Measurements from ENCODE around the gene XRCC3. TPM values are rescaled to one million over a fixed set of nuclear protein-coding genes. Genes with fewer than 3 reads are reported as not detected.

Gene XRCC3
- total RNA-seq, 1 donor from 2014 or later: 35.2 TPM

DNA sequence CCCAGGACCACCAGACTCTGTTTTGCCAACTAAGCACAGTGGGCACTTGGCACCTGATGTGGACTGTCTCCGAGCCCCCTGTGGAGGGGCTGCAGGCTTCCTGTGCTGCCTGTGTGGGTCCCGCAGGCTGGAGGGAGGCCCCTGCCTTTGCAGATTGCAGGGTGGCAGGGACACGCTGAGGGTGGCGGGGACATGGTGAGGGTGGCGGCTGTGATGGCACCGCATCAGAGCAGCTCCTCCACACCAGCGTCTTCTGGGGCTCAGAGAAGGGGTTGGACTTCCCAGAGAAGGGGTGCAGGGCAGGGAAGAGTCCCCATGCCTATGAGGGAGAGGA lies 8.5 kb upstream of the XRCC3 start:
- Mint-ChIP-seq H3K4me3 (no peak overlapping the region), H3K27me3 (no peaks in the 10 kb centered on the region), H3K27ac (no peak overlapping the region), H3K4me1 (ENCODE audit: unreplicated experiment) (peaks cover 17% of the 10 kb centered on the region), H3K36me3 (peaks cover 3% of the 10 kb centered on the region), H3K9me3 (no peaks in the 10 kb centered on the region)
- TF ChIP-seq, protein P1, sequence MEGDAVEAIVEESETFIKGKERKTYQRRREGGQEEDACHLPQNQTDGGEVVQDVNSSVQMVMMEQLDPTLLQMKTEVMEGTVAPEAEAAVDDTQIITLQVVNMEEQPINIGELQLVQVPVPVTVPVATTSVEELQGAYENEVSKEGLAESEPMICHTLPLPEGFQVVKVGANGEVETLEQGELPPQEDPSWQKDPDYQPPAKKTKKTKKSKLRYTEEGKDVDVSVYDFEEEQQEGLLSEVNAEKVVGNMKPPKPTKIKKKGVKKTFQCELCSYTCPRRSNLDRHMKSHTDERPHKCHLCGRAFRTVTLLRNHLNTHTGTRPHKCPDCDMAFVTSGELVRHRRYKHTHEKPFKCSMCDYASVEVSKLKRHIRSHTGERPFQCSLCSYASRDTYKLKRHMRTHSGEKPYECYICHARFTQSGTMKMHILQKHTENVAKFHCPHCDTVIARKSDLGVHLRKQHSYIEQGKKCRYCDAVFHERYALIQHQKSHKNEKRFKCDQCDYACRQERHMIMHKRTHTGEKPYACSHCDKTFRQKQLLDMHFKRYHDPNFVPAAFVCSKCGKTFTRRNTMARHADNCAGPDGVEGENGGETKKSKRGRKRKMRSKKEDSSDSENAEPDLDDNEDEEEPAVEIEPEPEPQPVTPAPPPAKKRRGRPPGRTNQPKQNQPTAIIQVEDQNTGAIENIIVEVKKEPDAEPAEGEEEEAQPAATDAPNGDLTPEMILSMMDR (conservative IDR thresholded peaks at IDR 0.05): no peak
- no peak for DNase-seq (ENCODE audit: extremely low spot score, unreplicated experiment)

DNA sequence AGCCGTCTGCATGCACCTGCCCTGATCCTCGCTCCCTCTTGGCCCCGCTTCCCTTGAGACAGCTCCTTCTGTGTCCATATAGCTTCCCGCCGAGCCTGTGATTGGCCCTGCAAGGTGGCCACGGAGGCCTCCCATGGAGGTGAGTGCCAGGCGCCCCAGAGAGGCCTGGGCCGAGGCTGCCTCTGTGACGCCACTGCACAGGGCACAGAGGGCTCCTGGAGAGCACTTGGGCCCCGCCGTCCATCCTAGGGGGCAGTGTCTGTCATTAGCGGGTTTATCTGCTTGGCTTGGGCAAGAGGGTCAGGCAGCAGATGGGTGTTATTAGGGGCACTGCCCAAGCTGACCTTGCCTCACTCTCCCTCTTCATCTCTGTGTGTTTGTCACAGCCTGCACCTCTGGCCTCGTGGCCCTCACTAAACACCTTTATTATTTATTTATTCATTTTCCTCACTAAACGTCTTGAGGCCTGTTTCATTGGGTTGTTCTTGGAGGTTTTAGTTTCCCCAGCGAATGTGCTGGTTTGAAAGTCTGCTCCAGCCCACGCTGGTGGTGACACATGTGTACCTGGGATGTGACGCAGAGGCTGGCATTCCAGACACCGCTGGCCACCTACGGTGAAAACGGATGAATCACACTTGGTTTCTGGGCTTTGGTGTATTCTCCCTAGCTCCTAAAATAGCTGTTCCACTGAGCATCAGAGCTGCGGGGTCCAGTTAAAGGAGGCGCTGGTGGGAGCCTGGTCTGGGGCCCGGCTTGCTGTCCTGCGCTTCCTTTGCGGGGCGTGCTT lies 6.3 kb upstream of the XRCC3 start:
- TF ChIP-seq, protein P1 (conservative IDR thresholded peaks at IDR 0.05): no peak
- H3K4me1 Mint-ChIP-seq (ENCODE audit: unreplicated experiment): peaks cover 36% of the 10 kb centered on the region

DNA sequence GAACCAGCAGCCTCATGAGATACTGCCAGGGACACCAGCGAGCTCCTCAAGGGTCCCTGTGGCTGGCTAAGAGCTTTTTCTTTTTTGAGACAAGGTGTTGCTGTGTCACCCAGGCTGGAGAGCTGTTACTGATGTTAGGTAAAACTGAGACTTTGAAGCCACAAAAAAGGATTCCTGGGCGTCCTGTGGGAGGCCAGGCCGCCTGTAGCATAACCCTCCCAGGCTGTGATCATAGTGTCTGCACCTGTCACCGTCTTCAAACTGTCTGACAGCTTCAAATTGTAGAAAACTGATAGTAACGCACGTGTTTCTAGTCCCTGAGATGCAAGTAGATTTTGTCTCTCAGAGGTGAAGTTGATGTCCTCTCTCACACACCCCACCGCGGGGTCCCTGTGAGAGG lies 4.5 kb upstream of the XRCC3 start:
- Mint-ChIP-seq H3K4me1 (ENCODE audit: unreplicated experiment) (peaks cover 40% of the 10 kb centered on the region), H3K36me3 (peaks cover 3% of the 10 kb centered on the region)

More for the DNA sequence above, 6.3 kb upstream of the XRCC3 start:
- Mint-ChIP-seq H3K36me3 (no peaks in the 10 kb centered on the region), H3K27me3 (no peaks in the 10 kb centered on the region), H3K27ac (no peak overlapping the region), H3K9me3 (no peaks in the 10 kb centered on the region), H3K4me3 (no peak overlapping the region)
- DNase-seq (ENCODE audit: extremely low spot score, unreplicated experiment): no peak

DNA sequence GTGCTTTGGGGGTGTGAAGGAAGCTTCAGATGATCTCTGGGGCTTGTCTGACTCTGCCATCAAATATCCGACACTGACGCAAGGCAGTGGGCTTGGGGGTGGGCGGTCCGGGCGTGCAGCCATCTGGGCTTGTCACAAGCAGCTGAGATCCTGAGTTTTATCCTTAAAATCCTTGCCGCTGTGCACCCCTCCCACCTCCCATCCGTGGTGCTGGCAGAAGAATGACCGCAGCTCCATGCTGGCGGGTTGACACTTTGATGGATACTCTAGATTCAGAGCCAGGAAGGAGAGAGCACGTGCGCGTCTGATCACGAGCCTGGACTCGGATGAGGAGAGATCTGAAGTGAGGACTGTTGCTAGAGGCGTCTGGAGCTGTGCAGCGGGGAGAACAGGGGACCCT lies 3.3 kb upstream of the XRCC3 start:
- Mint-ChIP-seq H3K27me3 (peaks cover 3% of the 10 kb centered on the region), H3K27ac (no peak overlapping the region), H3K36me3 (peaks cover 3% of the 10 kb centered on the region), H3K4me1 (ENCODE audit: unreplicated experiment) (peaks cover 46% of the 10 kb centered on the region), H3K9me3 (no peaks in the 10 kb centered on the region), H3K4me3 (peak overlapping the region; percentile 88)
- no peak for DNase-seq (ENCODE audit: extremely low spot score, unreplicated experiment)
- TF ChIP-seq, protein P1 (conservative IDR thresholded peaks at IDR 0.05): no peak

More for the DNA sequence above, 4.5 kb upstream of the XRCC3 start:
- Mint-ChIP-seq H3K27ac (peak overlapping the region; percentile 5), H3K27me3 (peaks cover 3% of the 10 kb centered on the region), H3K4me3 (peak overlapping the region; percentile 63), H3K9me3 (no peaks in the 10 kb centered on the region)
- TF ChIP-seq, protein P1 (conservative IDR thresholded peaks at IDR 0.05): no peak
- no peak for DNase-seq (ENCODE audit: extremely low spot score, unreplicated experiment)

DNA sequence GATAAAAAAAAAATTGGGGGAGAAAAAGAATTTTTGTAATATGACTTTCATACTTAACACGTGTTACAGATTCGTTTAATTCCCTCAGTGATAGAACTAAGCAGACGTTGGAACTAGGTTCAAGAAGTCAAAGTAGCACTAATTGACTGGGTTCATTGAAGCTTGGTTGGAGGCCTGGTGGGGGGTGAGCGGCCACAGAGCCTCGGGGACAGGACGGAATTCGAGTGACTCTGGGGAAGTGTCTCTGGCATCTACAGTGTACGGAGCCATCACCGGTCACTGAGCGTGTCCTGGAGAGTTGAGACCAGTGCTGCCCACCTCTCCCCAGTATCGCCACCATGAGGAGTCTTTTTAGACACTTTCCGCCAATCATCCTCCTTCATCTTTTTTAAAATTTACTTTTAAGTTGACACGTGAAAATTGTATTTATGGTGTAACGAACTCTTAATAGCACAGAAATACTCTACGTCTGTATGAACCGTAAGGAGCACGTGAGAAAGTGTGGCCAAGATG lies 1.7 kb upstream of the XRCC3 start:
- Mint-ChIP-seq H3K36me3 (peaks cover 3% of the 10 kb centered on the region), H3K9me3 (no peaks in the 10 kb centered on the region), H3K27ac (peak overlapping the region; percentile 78), H3K4me3 (peak overlapping the region; percentile 88), H3K4me1 (ENCODE audit: unreplicated experiment) (peaks cover 47% of the 10 kb centered on the region), H3K27me3 (peaks cover 3% of the 10 kb centered on the region)
- TF ChIP-seq, protein P1 (conservative IDR thresholded peaks at IDR 0.05): no peak
- no peak for DNase-seq (ENCODE audit: extremely low spot score, unreplicated experiment)
